Activated CD4-positive, alpha-beta T cell treated with anti-CD3 and anti-CD28 coated beads for 48 hours (primary cell): Measurements from ENCODE around the gene PRODH.
"Not testable (repeated sequence)": the region's sequence is repeated elsewhere in the genome, so short reads cannot be mapped to it uniquely, and the experiment has no call there.

Experiments used
- DNase-seq: peaks from one replicate; pipeline ENCODE4 v3.0.0-alpha.2; 2020

The PRODH gene

GRCh38 chr22:18954303-18954989, 18.4 kb upstream of the PRODH start:
- peak; percentile 71 for DNase-seq

DNA sequence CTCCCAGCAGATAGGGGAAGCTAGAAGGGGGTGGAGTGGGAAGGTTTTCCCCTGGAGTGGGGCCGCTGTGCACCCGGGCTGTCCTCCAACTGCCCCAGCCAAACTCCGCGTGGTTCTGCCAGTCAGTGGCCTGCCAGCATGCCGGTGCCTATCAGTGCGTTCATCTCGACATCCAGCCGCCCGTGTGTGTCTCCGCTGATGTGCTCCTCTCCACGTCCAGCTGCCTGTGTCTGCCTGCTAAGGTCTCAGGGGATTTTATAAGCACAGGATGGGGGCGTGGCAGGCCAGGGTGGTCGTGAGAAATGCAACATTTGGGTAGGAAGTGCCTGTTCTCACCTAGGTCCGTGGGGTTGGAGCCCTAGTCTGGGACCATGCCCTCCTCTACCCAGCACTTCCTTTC, 17.0 kb upstream of the PRODH start:
- DNase-seq, result not testable (repeated sequence)

- no peak for DNase-seq
These were observed 15.9 kb upstream of the PRODH start for GRCh38 chr22:18952022-18952421.

DNA sequence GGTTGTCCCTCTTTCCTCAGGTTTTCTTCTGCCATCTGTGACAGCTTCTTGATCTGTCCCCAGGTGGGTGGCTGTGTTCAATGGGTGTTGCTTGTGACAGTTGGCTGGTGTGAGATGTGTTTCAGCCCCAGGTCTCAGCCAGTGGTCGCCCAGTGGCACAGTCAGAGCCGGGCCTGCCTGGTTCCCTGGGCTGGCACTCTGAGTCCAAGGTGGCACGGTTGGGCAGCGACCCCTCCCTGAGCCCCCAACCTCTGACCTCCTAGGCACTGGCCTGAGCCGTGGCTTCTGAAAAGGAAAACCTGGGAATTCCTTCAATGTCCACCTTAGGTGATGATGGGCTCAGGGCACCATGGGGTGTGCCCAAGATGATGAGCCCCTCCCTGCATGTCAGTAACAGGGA, 14.0 kb upstream of the PRODH start:
- DNase-seq, result no peak

- no peak for DNase-seq
These were observed 11.8 kb upstream of the PRODH start for GRCh38 chr22:18947905-18948304.

- not testable (repeated sequence) for DNase-seq
These were observed 11.0 kb upstream of the PRODH start for GRCh38 chr22:18947105-18947504.

GRCh38 chr22:18938691-18939090, 2.6 kb upstream of the PRODH start:
- not testable (repeated sequence) for DNase-seq

DNA sequence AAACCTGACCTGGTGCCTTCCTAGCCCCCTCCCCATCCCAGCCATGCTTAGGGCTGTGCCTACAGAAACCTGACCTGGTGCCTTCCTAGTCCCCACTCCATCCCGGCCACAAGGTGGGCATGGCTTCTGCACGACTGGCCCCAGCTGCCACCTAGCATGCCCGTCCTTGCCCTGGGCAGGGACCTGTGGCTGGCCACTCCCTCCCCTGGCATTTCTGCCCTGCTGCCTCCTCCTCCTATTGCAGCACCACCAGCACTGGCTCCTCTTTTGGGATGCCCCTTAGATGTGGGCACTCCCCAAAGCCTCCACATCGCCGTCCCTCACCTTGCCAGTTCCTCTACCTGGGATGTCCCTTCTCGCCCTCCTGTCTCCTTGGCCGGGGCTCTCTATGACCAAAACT, 1.4 kb downstream of the PRODH start:
- DNase-seq, result not testable (repeated sequence)

GRCh38 chr22:18933914-18934313, 2.2 kb downstream of the PRODH start:
- no peak for DNase-seq

GRCh38 chr22:18931905-18932652, 4.0 kb downstream of the PRODH start:
- no peak for DNase-seq

DNA sequence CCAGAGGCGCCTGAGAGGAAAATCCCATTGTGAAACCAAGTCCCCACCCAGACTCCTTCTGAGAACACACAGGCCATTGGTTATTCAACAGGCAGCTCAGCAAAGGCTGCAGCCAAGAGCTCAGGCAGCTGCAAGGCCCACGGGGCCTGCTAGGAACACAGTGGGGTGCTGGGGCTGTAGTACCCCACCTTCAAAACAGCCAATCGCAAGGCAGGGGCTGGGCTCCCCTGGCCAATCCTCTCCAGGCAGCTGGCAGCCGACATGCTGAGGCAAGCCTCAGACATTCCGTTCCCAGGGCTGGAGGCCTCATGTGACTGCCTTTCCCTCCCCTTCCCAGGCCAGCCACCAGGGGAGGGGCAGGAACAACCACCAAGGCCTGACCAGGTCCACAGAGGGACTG, 6.6 kb downstream of the PRODH start:
- no peak for DNase-seq

DNA sequence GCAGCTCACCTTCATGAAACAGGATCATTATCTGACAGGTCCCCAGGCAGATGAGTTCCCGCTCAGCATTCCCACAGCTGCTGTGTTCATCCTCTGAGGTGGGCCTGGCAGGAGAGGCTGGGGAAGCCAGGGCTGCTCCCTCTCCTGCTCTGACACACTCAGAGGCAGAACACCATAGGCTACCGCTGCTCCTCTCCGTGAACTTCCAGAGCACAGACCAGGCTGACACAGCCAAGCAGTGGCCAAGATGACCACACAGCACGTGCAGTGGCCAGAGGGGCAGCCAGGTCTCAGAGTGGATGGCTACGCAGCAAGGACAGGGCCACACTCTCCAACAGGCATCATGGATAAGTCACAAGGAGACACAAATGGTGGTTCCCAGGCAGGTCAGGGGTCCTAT, 8.5 kb downstream of the PRODH start:
- no peak for DNase-seq

GRCh38 chr22:18927020-18927419, 9.1 kb downstream of the PRODH start:
- DNase-seq, result no peak

- DNase-seq, result no peak
These were observed 10.6 kb downstream of the PRODH start for GRCh38 chr22:18925368-18926064.

DNA sequence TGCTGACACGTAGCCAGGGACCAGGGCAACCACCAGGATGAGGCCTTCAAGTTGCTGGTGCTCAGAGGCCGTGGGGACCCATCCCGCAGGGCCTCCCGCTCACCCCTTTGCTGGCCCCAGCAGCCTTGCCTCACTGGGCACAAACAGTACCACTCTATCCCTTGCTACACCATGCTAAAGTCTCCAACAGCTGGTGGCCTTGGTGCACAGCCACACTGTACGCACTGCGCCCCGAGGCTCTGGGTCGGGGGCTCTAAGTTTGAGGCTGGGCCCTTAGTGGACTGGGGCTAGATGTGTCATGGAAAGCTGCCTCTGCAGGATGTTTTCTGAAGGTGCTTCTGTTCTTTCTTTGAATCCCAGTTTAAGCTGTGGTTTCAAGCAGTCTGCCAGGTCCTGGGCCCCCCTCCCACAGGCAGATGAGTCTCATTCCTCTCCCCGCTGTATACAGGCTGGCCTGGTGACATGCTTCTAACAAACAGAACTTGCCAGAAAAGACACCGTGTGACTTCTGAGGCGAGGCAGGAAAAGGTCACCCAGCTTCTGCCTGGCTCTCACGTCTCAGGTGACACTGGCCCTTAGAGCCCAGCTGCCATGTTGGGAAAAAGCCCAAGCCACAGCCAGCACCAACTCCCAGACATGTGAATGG, 15.7 kb downstream of the PRODH start:
- not testable (repeated sequence) for DNase-seq

DNA sequence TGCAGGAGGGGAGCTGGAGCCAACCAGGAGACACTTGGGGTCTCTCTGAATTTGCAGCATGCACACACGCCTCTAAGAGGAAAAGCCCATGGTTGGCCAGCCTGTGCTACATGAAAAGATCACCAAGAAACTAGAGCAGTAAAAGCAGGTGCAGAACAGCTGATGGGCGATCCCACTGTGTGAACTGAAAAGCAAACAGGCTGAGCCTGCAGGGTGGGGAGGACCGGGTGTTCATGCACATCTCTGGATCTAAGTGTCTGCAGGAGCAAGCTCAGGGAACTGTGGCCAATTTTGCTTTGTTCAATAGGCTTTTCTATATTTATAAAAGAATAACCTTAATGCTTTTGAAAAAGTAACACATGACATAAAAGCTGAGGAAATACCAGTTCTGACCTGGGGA, 18.3 kb downstream of the PRODH start:
- not testable (repeated sequence) for DNase-seq

GRCh38 chr22:18915550-18915949, 20.5 kb downstream of the PRODH start:
- not testable (repeated sequence) for DNase-seq

DNA sequence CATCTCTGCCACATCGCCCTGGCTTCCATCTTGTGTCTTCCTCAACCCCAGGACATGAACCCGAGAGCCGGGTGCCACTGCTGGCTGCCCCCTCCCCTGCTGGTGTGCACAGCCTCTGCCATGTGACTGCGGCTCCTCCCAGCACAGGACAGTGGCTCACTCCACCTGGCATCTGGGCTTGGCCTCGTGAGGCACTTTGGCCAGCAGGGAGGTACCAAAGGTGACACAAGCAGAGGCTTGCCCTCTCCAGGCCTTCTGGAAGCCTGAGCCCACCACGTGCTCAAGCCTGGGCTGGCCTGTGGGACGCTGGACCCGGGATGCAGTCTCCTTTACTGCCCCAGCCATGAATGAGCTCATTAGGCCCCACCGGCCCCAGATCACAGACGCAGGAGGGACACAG, 21.5 kb downstream of the PRODH start:
- not testable (repeated sequence) for DNase-seq

DNA sequence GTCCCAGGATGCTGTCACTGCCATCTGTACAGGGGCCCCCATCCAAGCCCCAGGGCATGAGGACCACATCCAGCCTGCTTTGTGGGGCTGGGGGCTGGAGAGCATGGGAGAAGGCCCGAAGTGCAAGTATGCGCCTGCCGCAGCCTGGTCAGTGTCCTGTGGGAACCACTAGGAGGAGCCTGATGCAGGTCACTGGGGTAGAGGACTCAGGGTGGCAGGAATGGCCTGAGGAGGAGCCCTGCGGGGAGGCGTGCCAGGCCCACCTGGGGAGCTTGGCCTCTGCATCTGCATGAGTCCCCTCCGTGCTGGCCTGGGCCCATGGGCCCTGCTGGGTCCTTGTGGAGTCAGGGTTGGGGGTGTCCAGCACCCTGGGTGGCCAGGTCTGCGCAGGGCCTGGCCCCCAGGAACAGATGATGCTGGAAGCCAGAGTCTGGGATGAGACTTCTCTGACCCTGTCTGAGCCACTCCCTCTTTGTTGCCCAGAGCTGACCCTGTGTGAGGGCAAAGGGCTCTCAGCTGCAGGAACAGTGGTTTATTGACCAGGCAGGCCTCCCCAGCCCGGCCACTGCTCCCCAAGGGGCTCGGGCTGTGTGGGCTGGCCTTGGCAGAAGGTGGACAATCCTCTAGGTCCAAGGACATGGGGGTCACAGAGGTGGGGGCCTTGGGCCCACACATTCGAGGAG, 23.7 kb downstream of the PRODH start:
- DNase-seq, result not testable (repeated sequence)

DNA sequence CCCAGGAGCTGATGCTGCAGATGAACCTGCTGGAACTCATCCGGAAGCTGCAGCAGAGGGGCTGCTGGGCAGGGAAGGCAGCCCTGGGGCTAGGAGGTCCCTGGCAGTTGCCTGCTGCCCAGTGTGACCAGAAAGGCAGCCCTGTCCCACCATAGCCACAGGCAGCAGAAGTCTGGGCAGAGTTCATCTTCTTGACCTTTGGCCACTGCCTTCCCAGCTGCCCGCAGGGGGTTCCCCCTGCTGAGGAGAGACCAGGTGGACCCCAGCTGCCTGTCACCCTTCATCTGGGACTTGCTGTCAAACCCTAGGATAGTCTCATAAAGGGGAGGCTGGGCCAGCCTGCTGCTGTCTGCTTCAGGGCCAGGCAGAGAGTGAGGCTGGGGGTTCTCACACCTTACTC, 24.6 kb downstream of the PRODH start:
- DNase-seq, result not testable (repeated sequence)

DNA sequence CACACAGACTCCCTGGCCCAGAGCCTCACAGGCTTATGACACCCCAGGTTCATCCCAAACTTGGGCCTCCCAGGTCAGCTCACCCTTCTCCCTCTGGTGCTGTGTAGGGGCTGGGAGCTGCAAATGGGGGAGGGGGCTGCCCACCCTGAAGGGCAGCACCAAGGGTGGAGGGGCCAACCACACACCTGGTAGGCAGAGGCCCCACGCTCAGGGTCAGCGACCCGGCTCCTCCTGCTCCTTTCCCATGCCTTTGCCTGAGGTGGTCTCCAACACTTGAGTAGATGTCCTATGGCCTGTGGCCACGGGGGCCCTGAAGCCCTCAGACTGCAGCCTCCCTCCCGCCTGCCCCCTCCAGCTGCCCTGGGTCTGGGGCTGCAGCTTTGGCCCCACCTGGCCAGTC, 26.5 kb downstream of the PRODH start:
- no peak for DNase-seq

DNA sequence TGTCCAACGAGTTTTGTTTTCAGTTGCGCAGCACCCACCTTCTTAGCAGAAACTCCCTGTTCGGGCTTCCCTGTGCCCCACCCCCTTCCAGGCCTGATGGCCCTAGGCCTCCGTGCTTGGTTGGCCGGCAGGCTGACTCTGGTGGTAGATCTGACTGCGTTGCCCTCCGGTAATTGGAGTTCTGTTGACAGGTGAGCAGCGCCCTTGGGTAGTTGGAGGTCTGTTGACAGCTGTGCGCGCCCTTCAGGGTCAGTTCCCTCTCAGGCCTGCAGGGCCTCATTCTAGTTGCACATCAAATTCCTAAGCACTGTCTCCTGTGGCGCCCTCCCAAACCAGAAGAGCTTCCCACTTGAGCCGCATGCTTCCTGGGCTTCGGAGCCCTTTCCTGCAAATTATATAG, 29.2 kb downstream of the PRODH start:
- DNase-seq, result no peak

- DNase-seq, result not testable (repeated sequence)
These were observed 29.7 kb downstream of the PRODH start for GRCh38 chr22:18906410-18906745.
